B cell (primary cell): Measurements from ENCODE around the gene METTL8. TPM values are rescaled to one million over a fixed set of nuclear protein-coding genes. Genes with fewer than 3 reads are reported as not detected.

Experiments used
- ATAC-seq: fragments of 200-7000 bp; cut with Tn5 transposase; one replicate; pipeline ENCODE4 v1.10.0; 2021; ENCODE audit warnings: low read depth, mild to moderate bottlenecking, moderate number of reproducible peaks, moderate library complexity
- CTCF ChIA-PET: fragments of 350-600 bp; sonication (Branson Sonifier 250); formaldehyde crosslinking; loops from one replicate; lab custom pipeline; 2021; ENCODE audit warnings: antibody characterized with exemption, inconsistent platforms; lab: Charles Lee
- POLR2A ChIA-PET: fragments of 350-600 bp; sonication (Branson Sonifier 250); formaldehyde crosslinking; loops from one replicate; lab custom pipeline; 2021; ENCODE audit warnings: antibody characterized with exemption; lab: Charles Lee
- DNase-seq: peaks from one replicate; pipeline ENCODE4 v3.0.0; 2013
- H2AFZ ChIP-seq: 2 replicates; pipeline ENCODE4 v1.6.1; 2012; ENCODE audit warnings: mild to moderate bottlenecking, low read depth, low read length; ENCODE audit not compliant: insufficient read depth, poor library complexity, severe bottlenecking
- H3K27ac ChIP-seq, 2 donors: 1 replicate in 1 of 2; 2 replicates in 1 of 2; pipeline ENCODE4 v1.5.1; 2012 to 2013; ENCODE audit warnings: low read length in 2 of 2, mild to moderate bottlenecking in 2 of 2, moderate library complexity in 1 of 2
- H3K27me3 ChIP-seq, 4 experiments: fragments of 200-600 bp in 1 of 4; sonication (generic) in 1 of 4; replicated peaks in 1 of 4; 1 replicate in 2 of 4; 2 replicates in 2 of 4; pipeline versions ENCODE4 v1.6.1 to v1.7.0; 2013 to 2016; ENCODE audit warnings: low read length in 3 of 4, mild to moderate bottlenecking in 2 of 4, mixed read lengths in 1 of 4, moderate library complexity in 1 of 4; ENCODE audit not compliant: insufficient read depth in 4 of 4, control insufficient read depth in 3 of 4; ENCODE audit errors: control extremely low read depth in 1 of 4
- H3K36me3 ChIP-seq, 2 experiments: replicated peaks in 1 of 2; 1 replicate in 1 of 2; 2 replicates in 1 of 2; pipeline versions ENCODE4 v1.6.1 to v1.7.1; 2013; ENCODE audit warnings: low read length in 1 of 2; ENCODE audit not compliant: insufficient read depth in 2 of 2, control insufficient read depth in 1 of 2; ENCODE audit errors: control extremely low read depth in 1 of 2, extremely low read depth in 1 of 2
- H3K4me1 ChIP-seq, 2 donors: fragments of 200-600 bp in 1 of 2; sonication (generic) in 1 of 2; 1 replicate in 1 of 2; 2 replicates in 1 of 2; pipeline versions ENCODE4 v1.5.1 to v1.6.1; 2013 to 2017; ENCODE audit warnings: low read length in 2 of 2; ENCODE audit not compliant: control insufficient read depth in 2 of 2, insufficient read depth in 2 of 2
- H3K4me2 ChIP-seq: replicated peaks from 2 replicates; pipeline ENCODE3; 2012; ENCODE audit warnings: mild to moderate bottlenecking, low read depth, low read length; ENCODE audit not compliant: poor library complexity, severe bottlenecking
- H3K4me3 ChIP-seq, 5 experiments: fragments of 200-600 bp in 1 of 5; sonication (generic) in 1 of 5; 1 replicate in 3 of 5; 2 replicates in 2 of 5; pipeline versions ENCODE4 v1.5.1 to v1.7.0; 2011 to 2016; ENCODE audit warnings: low read length in 4 of 5, mild to moderate bottlenecking in 4 of 5, low read depth in 2 of 5, control low read depth in 1 of 5, moderate library complexity in 1 of 5; ENCODE audit not compliant: insufficient read depth in 1 of 5; ENCODE audit errors: control extremely low read depth in 1 of 5, extremely low read depth in 1 of 5
- H3K79me2 ChIP-seq: fragments of 200-600 bp; sonication (generic); one replicate; pipeline ENCODE4 v1.6.0; 2016; ENCODE audit warnings: low read length; ENCODE audit not compliant: control insufficient read depth, insufficient read depth
- H3K9ac ChIP-seq: fragments of 200-600 bp; sonication (generic); 2 replicates; pipeline ENCODE4 v1.6.1; 2017; ENCODE audit warnings: mild to moderate bottlenecking, low read length, moderate library complexity
- H3K9me3 ChIP-seq, 3 donors: one replicate each; pipeline versions ENCODE4 v1.6.1 to v1.7.1; 2013; ENCODE audit warnings: low read length in 2 of 3; ENCODE audit not compliant: control insufficient read depth in 2 of 3, insufficient read depth in 1 of 3; ENCODE audit errors: control extremely low read depth in 1 of 3
- H4K20me1 ChIP-seq: 2 replicates; pipeline ENCODE4 v1.6.0; 2012; ENCODE audit warnings: mild to moderate bottlenecking, low read length; ENCODE audit not compliant: insufficient read depth, control insufficient read depth, poor library complexity, severe bottlenecking
- H3K27ac Mint-ChIP-seq: one replicate; pipeline ENCODE4 v1.8.0; 2021; ENCODE audit warnings: mixed read lengths
- H3K27me3 Mint-ChIP-seq: one replicate; pipeline ENCODE4 v1.8.0; 2021; ENCODE audit warnings: mixed read lengths
- H3K4me1 Mint-ChIP-seq: one replicate; pipeline ENCODE4 v1.8.0; 2021; ENCODE audit warnings: mixed read lengths
- H3K4me3 Mint-ChIP-seq: one replicate; pipeline ENCODE4 v1.8.0; 2021; ENCODE audit warnings: mixed read lengths
- H3K9me3 Mint-ChIP-seq: one replicate; pipeline ENCODE4 v1.8.0; 2022; ENCODE audit warnings: mixed read lengths; ENCODE audit not compliant: insufficient read depth
- EZH2 ChIP-seq: IDR thresholded peaks from 2 replicates; pipeline ENCODE4 v1.6.1; 2012; ENCODE audit warnings: borderline replicate concordance, low read depth, mild to moderate bottlenecking, moderate library complexity, low read length; ENCODE audit not compliant: insufficient read depth, poor library complexity, severe bottlenecking
- WGBS: methylation state at CpG from one replicate; pipeline ENCODE4 v1.1.5; 2013; ENCODE audit warnings: missing lambda C conversion rate; ENCODE audit not compliant: insufficient coverage; 5-methylcytosine and 5-hydroxymethylcytosine counted together
- intact Hi-C: fragments of 100-400 bp; cut with micrococcal nuclease; formaldehyde crosslinking; loops from one replicate; pipeline ENCODE4 v1.10.0; 2022
- polyA plus RNA-seq: library from polyadenylated mRNA; depleted of rRNA; stranded (reverse); fragments of >200 nt; gene quantifications from 2 replicates; pipeline ENCODE4 v1.2.3, GENCODE V29; 2012
- total RNA-seq, 2 donors: library from RNA; stranded (reverse); fragments of 120-200 nt in 1 of 2; gene quantifications; 1 replicate in 1 of 2; 2 replicates in 1 of 2; pipeline versions ENCODE4 v1.2.3 to v1.2.4, GENCODE V29; 2013 to 2022
- TF ChIP-seq, protein P1 (sequence below): fragments of 200-600 bp; IDR thresholded peaks from one replicate; pipeline ENCODE4 v1.8.0; 2022; ENCODE audit warnings: antibody characterized with exemption, mild to moderate bottlenecking

METTL8 gene
- total and polyA plus RNA-seq, 2 donors (not counting 1 experiment from before 2014, with no cell fraction given), result 20.8 to 57.8 TPM

DNA sequence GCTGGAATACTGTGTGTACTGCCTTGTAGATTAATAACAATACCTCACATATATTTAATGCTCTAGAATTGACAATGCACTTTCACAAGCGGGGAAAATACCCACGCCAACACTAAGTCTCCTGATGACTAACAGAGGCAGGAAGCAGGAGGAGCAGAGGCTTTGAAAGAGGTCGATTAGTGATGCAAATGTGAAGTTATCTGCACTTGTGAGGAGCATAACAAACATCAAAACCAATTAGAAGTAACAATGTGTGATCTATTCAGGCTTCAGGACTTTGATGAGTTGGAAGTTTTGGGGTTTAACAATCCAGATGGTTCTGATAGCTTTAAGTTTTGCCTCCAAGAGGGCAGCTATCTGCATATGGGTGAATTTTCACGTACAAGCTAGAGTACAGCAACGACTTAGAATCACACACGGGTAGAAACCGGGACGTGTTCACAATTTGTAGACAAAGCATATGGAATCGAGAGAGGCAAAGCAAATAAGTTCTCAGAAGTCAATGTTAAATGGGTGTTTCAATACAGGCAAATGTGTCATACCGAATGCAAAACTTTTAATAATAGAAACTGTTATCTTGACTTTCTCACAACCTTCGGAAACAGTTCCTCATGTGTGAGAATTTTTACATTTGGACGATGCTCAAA lies 114.5 kb downstream of the METTL8 start:
- 84% methylated on average over 6 of the region's 12 CpGs for WGBS
- TF ChIP-seq, protein P1, sequence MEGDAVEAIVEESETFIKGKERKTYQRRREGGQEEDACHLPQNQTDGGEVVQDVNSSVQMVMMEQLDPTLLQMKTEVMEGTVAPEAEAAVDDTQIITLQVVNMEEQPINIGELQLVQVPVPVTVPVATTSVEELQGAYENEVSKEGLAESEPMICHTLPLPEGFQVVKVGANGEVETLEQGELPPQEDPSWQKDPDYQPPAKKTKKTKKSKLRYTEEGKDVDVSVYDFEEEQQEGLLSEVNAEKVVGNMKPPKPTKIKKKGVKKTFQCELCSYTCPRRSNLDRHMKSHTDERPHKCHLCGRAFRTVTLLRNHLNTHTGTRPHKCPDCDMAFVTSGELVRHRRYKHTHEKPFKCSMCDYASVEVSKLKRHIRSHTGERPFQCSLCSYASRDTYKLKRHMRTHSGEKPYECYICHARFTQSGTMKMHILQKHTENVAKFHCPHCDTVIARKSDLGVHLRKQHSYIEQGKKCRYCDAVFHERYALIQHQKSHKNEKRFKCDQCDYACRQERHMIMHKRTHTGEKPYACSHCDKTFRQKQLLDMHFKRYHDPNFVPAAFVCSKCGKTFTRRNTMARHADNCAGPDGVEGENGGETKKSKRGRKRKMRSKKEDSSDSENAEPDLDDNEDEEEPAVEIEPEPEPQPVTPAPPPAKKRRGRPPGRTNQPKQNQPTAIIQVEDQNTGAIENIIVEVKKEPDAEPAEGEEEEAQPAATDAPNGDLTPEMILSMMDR, result no peak
- no peak for TF ChIP-seq EZH2
- Mint-ChIP-seq H3K4me3 (peak overlapping the region; percentile 80), H3K27me3 (no peaks in the 10 kb centered on the region), H3K9me3 (no peaks in the 10 kb centered on the region), H3K4me1 (peaks cover 73% of the 10 kb centered on the region), H3K27ac (peak overlapping the region; percentile 91)
- Histone ChIP-seq H3K4me2 (peak overlapping the region; percentile 61), H2AFZ (peak overlapping the region; percentile 40), H3K79me2 (no peaks in the 10 kb centered on the region), H3K9ac (peak overlapping the region; percentile 48), H3K4me1 (peaks cover 67 to 77% of the 10 kb centered on the region in 2 donors), H3K27ac (peak overlapping the region; percentile 73 to 79), H3K9me3 (no peaks in the 10 kb centered on the region), H3K4me3 (peak overlapping the region in 3 of 5 experiments; percentile 4 to 48 (median 12)), H4K20me1 (no peaks in the 10 kb centered on the region), H3K27me3 (no peaks in the 10 kb centered on the region), H3K36me3 (no peaks in the 10 kb centered on the region)
- peak; percentile 53 for DNase-seq
- peak; percentile 21 for ATAC-seq
- POLR2A ChIA-PET, result interaction anchor here (1.2 kb wide), 1 partner anchor 158 kb away, joined by 3 read pairs; the partner anchor contains the start of gene TLK1
- CTCF ChIA-PET, result interaction anchor here (1.1 to 4.2 kb wide), 3 partner anchors 18 to 232 kb away, joined by 3 to 23 read pairs (median 6); no protein-coding TSS in a partner anchor
- intact Hi-C loops, result loop anchor here (2.0 to 5.0 kb wide), 2 partner anchors 18 to 52 kb away; no protein-coding TSS in a partner anchor

DNA sequence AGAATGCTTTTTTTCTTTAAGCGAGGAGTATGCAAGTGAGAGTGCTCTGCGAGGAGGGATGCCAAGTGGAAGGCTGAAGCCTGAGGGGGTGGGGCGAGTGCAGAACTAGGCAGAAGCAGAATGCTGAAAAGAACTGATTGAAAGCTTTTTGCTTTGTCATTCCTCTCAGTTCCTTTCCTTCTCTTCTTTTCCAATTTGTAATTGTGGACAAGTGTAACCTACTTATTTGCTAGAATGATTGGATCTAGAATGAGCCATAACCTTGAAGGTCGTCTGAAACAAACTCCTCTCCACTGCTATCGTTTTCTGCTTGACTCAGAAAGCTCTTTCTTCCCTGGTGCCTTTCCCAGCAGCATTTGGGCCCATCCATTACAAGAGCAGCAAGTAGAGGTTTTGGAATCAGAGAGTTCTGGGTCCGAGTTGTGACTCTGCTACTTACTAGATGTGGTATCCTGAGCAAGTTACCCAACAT lies 115.3 kb downstream of the METTL8 start:
- H3K4me1 Mint-ChIP-seq, result peaks cover 65% of the 10 kb centered on the region
- CTCF ChIA-PET, result interaction anchor here (2.2 to 4.2 kb wide), 2 partner anchors 18 to 97 kb away, joined by 6 to 23 read pairs; no protein-coding TSS in a partner anchor
- H3K79me2 ChIP-seq, result no peaks in the 10 kb centered on the region
- peak overlapping the region; percentile 73 to 79 for H3K27ac ChIP-seq
- H4K20me1 ChIP-seq, result no peaks in the 10 kb centered on the region
- TF ChIP-seq EZH2, result no peak
- TF ChIP-seq, protein P1, result no peak
- no peak for ATAC-seq
- no peaks in the 10 kb centered on the region for H3K27me3 Mint-ChIP-seq
- peak overlapping the region; percentile 91 for H3K27ac Mint-ChIP-seq
- H3K9me3 ChIP-seq, result no peaks in the 10 kb centered on the region
- no peaks in the 10 kb centered on the region for H3K36me3 ChIP-seq
- H3K4me3 Mint-ChIP-seq, result peak overlapping the region; percentile 80
- intact Hi-C loops, result loop anchor here (2.0 to 5.0 kb wide), 2 partner anchors 18 to 51 kb away; no protein-coding TSS in a partner anchor
- WGBS, result 57% methylated on average over 1 of the region's 6 CpGs
- H3K27me3 ChIP-seq, result no peaks in the 10 kb centered on the region
- DNase-seq, result no peak
- H3K4me2 ChIP-seq, result peak overlapping the region; percentile 61
- peaks cover 63 to 70% of the 10 kb centered on the region in 2 donors for H3K4me1 ChIP-seq
- H3K9ac ChIP-seq, result peak overlapping the region; percentile 48
- H3K9me3 Mint-ChIP-seq, result no peaks in the 10 kb centered on the region
- peak overlapping the region in 1 of 5 experiments; percentile 48 for H3K4me3 ChIP-seq
- no peak overlapping the region for H2AFZ ChIP-seq
- POLR2A ChIA-PET, result interaction anchor here (1.3 kb wide), 1 partner anchor 158 kb away, joined by 3 read pairs; the partner anchor contains the start of gene TLK1
